Uterus (tissue), 4 donors: Measurements from ENCODE around the gene TGFBR3L. TPM values are rescaled to one million over a fixed set of nuclear protein-coding genes. Genes with fewer than 3 reads are reported as not detected.

Experiments
- DNase-seq, 2 donors: peaks; one replicate each; pipeline ENCODE4 v3.0.0-alpha.2; 2019 to 2020
- H3K27ac ChIP-seq, 2 donors: fragments of 200-600 bp; sonication (generic); 1 replicate in 1 of 2; 2 replicates in 1 of 2; pipeline ENCODE4 v1.5.1; 2016 to 2018
- H3K27me3 ChIP-seq, 2 donors: fragments of 200-600 bp; sonication (generic); one replicate each; pipeline ENCODE4 v1.5.1; 2018 to 2019; ENCODE audit warnings: control low read depth in 1 of 2
- H3K36me3 ChIP-seq, 2 donors: fragments of 200-600 bp; sonication (generic); one replicate each; pipeline ENCODE4 v1.5.1; 2019; ENCODE audit warnings: control low read depth in 1 of 2
- H3K4me1 ChIP-seq, 2 donors: fragments of 200-600 bp; sonication (generic); one replicate each; pipeline ENCODE4 v1.5.1; 2018 to 2019; ENCODE audit warnings: control low read depth in 1 of 2
- H3K4me3 ChIP-seq, 2 donors: fragments of 200-600 bp; sonication (generic); 1 replicate in 1 of 2; 2 replicates in 1 of 2; pipeline ENCODE4 v1.5.1; 2018 to 2019; ENCODE audit warnings: mild to moderate bottlenecking in 1 of 2
- H3K9me3 ChIP-seq, 2 donors: fragments of 200-600 bp; sonication (generic); one replicate each; pipeline ENCODE4 v1.5.1; 2019; ENCODE audit warnings: control low read depth in 1 of 2
- CTCF ChIP-seq, 4 experiments: fragments of 200-600 bp in 2 of 4; fragments of 450-650 bp in 2 of 4; sonication (generic) in 2 of 4; IDR thresholded peaks; one replicate each; pipeline ENCODE4 v1.5.1; 2016 to 2019; ENCODE audit warnings: antibody characterized with exemption in 4 of 4, mild to moderate bottlenecking in 2 of 4, moderate library complexity in 1 of 4
- POLR2A ChIP-seq, 2 donors: fragments of 450-650 bp; IDR thresholded peaks; one replicate each; pipeline ENCODE4 v1.6.1; 2016; ENCODE audit warnings: antibody characterized with exemption in 2 of 2, mild to moderate bottlenecking in 1 of 2, moderate library complexity in 1 of 2
- intact Hi-C: fragments of 100-400 bp; cut with DNase I; formaldehyde crosslinking; loops from one replicate; pipeline ENCODE4 v1.15.1; 2023; ENCODE audit warnings: low total_unique reads
- total RNA-seq, 4 donors: library from RNA; depleted of rRNA in 3 of 4; stranded (reverse); fragments of >200 nt in 3 of 4; gene quantifications; one replicate each; pipeline versions ENCODE4 v1.1.0 to v1.2.4, GENCODE V29; 2014 to 2023
- donor health status: DM: yes; HTN: yes; CAD: no.

TGFBR3L gene
- total RNA-seq, 4 donors from 2014 or later, result 5.2 TPM; not detected in 3

GRCh38 chr19:7918615-7919421 lies 4.2 kb downstream of the TGFBR3L start:
- Histone ChIP-seq H3K4me1 (peaks cover 19 to 38% of the 10 kb centered on the region in 2 donors), H3K4me3 (no peak overlapping the region)

GRCh38 chr19:7919610-7920518 lies 5.2 kb downstream of the TGFBR3L start, which contains the start of gene SNAPC2:
Gene SNAPC2 (plus strand): TSS chr19:7920338. CDS start chr19:7920367, 29 bp downstream.
- peak within 1 kb of the TSS; percentile 66 to 70 for H3K4me3 ChIP-seq
- peaks cover 19 to 43% of the 10 kb centered on the region in 2 donors for H3K4me1 ChIP-seq
- H3K9me3 ChIP-seq, result no peaks in the 10 kb centered on the region
- TF ChIP-seq POLR2A (IDR thresholded peaks at IDR 0.05) (peak in 1 of 2 donors; percentile 73), CTCF (IDR thresholded peaks at IDR 0.05) (peak in 2 of 4 experiments; percentile 8 to 30)
- H3K27me3 ChIP-seq, result peaks cover 6 to 7% of the 10 kb centered on the region in 2 donors
- H3K36me3 ChIP-seq, result no peaks in the 10 kb centered on the region
- intact Hi-C loops, result no loop called here
- DNase-seq, result peak; percentile 96 to 98
- peak within 1 kb of the TSS; percentile 92 to 99 for H3K27ac ChIP-seq

More at GRCh38 chr19:7918615-7919421, 4.2 kb downstream of the TGFBR3L start:
- intact Hi-C loops, result no loop called here
- H3K36me3 ChIP-seq, result no peaks in the 10 kb centered on the region
- H3K27ac ChIP-seq, result no peak overlapping the region
- no peak for DNase-seq
- no peaks in the 10 kb centered on the region for H3K9me3 ChIP-seq
- H3K27me3 ChIP-seq, result peaks cover 6 to 7% of the 10 kb centered on the region in 2 donors
- TF ChIP-seq CTCF (IDR thresholded peaks at IDR 0.05) (no peak), POLR2A (IDR thresholded peaks at IDR 0.05) (no peak)

- Histone ChIP-seq H3K4me3 (peak overlapping the region; percentile 66 to 70), H3K9me3 (no peaks in the 10 kb centered on the region), H3K4me1 (peaks cover 19 to 44% of the 10 kb centered on the region in 2 donors), H3K27me3 (peaks cover 4 to 7% of the 10 kb centered on the region in 2 donors), H3K36me3 (no peaks in the 10 kb centered on the region), H3K27ac (peak overlapping the region; percentile 92 to 99)
- intact Hi-C loops, result no loop called here
- no peak for TF ChIP-seq CTCF (IDR thresholded peaks at IDR 0.05)
- TF ChIP-seq POLR2A (IDR thresholded peaks at IDR 0.05), result peak; percentile 64 to 77
- peak; percentile 99 to 100 for DNase-seq
These were observed 6.1 kb downstream of the TGFBR3L start for GRCh38 chr19:7920519-7921301.

GRCh38 chr19:7921302-7921966 lies 6.8 kb downstream of the TGFBR3L start:
- Histone ChIP-seq H3K4me3 (peak overlapping the region; percentile 36 to 49), H3K4me1 (peaks cover 19 to 37% of the 10 kb centered on the region in 2 donors), H3K36me3 (no peaks in the 10 kb centered on the region), H3K27ac (peak overlapping the region; percentile 88 to 99), H3K9me3 (no peaks in the 10 kb centered on the region), H3K27me3 (peaks cover 0 to 2% of the 10 kb centered on the region in 2 donors)
- DNase-seq, result no peak
- TF ChIP-seq POLR2A (IDR thresholded peaks at IDR 0.05) (no peak), CTCF (IDR thresholded peaks at IDR 0.05) (no peak)
- intact Hi-C loops, result no loop called here
